HCT116 (cell line): ENCODE results near the gene ADGRA1.

Source experiments
- CBX3 ChIP-seq: IDR thresholded peaks from 2 replicates; pipeline ENCODE4 v1.6.1; 2012; ENCODE audit warnings: low read depth
- CTCF ChIP-seq, 3 experiments: fragments of 200-600 bp in 1 of 3; sonication (generic) in 1 of 3; IDR thresholded peaks in 2 of 3; conservative IDR thresholded peaks in 1 of 3; 2 replicates each; pipeline ENCODE4 v1.5.1; 2012 to 2017; ENCODE audit warnings: low read depth in 2 of 3, low read length in 2 of 3, antibody characterized with exemption in 1 of 3, borderline replicate concordance in 1 of 3, control low read depth in 1 of 3, mild to moderate bottlenecking in 1 of 3, mixed read lengths in 1 of 3, mixed run types in 1 of 3, moderate library complexity in 1 of 3; ENCODE audit not compliant: insufficient read depth in 1 of 3
- EZH2 ChIP-seq: fragments of 200-600 bp; sonication (generic); IDR thresholded peaks from 2 replicates; pipeline ENCODE4 v1.6.1; 2017; ENCODE audit warnings: antibody characterized with exemption, mixed run types
- FOSL1 ChIP-seq: IDR thresholded peaks from 2 replicates; pipeline ENCODE4 v1.6.1; 2012; ENCODE audit warnings: low read depth
- JUND ChIP-seq: IDR thresholded peaks from 2 replicates; pipeline ENCODE4 v1.6.1; 2012
- POLR2A ChIP-seq: IDR thresholded peaks from 2 replicates; pipeline ENCODE4 v1.7.0; 2011; ENCODE audit warnings: borderline replicate concordance; ENCODE audit not compliant: insufficient read depth, insufficient read length; ENCODE audit errors: extremely low read depth
- POLR2AphosphoS5 ChIP-seq: IDR thresholded peaks from 2 replicates; pipeline ENCODE4 v1.6.1; 2011; ENCODE audit warnings: mild to moderate bottlenecking, low read depth, low read length, moderate library complexity

GRCh38 chr10:133055470-133055869 is 32.3 kb upstream of the ADGRA1 start:
- TF ChIP-seq CTCF (IDR thresholded peaks at IDR 0.05 in 2 of 3, conservative IDR thresholded peaks at IDR 0.05 in 1 of 3; ENCODE audit: borderline replicate concordance in 1 of 3, insufficient read depth in 1 of 3, low read depth in 2 of 3, low read length in 2 of 3) (no peak), POLR2A (no peak), JUND (no peak), POLR2AphosphoS5 (no peak), FOSL1 (no peak), CBX3 (no peak), EZH2 (no peak)
